Measurements from ENCODE around the gene ATP2B3.

DNA sequence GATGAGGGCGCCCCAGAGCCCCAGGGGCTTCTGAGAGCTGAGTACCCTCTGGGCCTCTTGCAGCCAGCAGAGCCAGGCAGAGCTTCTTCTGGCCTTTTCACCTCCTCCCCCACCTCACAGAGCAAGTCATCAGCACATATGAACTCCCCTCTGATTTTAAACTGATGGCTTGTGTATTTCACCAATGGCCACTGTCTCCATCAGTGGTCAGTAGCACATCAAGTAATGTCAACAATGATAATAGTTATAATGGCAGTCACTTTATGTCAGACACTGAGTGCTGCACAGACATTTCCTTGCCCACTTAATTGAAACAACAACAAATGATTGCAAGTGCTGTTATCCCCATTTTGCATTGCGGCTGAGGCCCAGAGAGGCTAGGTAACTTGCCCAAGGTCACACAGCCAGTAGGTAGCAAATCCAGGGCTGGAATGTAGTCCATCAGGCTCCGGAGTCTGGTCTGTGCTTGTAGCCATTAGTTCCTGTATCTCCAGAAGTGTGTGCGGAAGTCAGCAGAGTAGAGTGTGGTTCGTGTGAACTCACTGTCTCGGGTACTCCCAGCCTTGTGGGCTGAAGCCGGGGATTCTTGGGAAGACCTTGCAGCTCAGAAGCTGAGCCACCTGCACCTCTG, 3.0 kb downstream of the ATP2B3 start:
- TF ChIP-seq, protein P1, sequence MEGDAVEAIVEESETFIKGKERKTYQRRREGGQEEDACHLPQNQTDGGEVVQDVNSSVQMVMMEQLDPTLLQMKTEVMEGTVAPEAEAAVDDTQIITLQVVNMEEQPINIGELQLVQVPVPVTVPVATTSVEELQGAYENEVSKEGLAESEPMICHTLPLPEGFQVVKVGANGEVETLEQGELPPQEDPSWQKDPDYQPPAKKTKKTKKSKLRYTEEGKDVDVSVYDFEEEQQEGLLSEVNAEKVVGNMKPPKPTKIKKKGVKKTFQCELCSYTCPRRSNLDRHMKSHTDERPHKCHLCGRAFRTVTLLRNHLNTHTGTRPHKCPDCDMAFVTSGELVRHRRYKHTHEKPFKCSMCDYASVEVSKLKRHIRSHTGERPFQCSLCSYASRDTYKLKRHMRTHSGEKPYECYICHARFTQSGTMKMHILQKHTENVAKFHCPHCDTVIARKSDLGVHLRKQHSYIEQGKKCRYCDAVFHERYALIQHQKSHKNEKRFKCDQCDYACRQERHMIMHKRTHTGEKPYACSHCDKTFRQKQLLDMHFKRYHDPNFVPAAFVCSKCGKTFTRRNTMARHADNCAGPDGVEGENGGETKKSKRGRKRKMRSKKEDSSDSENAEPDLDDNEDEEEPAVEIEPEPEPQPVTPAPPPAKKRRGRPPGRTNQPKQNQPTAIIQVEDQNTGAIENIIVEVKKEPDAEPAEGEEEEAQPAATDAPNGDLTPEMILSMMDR (IDR thresholded peaks at IDR 0.05 in 4 of 5, conservative IDR thresholded peaks at IDR 0.05 in 1 of 5): no peak
- no peak for TF ChIP-seq POLR2A (IDR thresholded peaks at IDR 0.05)
